Astrocyte (in vitro differentiated cells and primary cell): ENCODE results near the gene HEXIM1. TPM values are rescaled to one million over a fixed set of nuclear protein-coding genes. Genes with fewer than 3 reads are reported as not detected.
A peak's percentile ranks its signal among the peaks of the same experiment; 100 is the strongest.

ENCODE experiments used
- DNase-seq: peaks from one replicate; pipeline ENCODE4 v3.0.0-alpha.2; 2010; ENCODE audit warnings: low read depth
- FAIRE-seq: peaks from 2 replicates; lab custom pipeline; 2011; peaks lifted over from hg19 to GRCh38; lab: Jason Lieb, UNC
- H2AFZ ChIP-seq: 2 replicates; pipeline ENCODE4 v1.6.0; 2012; ENCODE audit warnings: low read depth, low read length, inconsistent platforms
- H3K27ac ChIP-seq: 2 replicates; pipeline ENCODE4 v1.5.1; 2011; ENCODE audit warnings: low read depth, low read length, inconsistent platforms
- H3K27me3 ChIP-seq: 2 replicates; pipeline ENCODE4 v1.6.0; 2011; ENCODE audit warnings: low read length, inconsistent platforms; ENCODE audit not compliant: insufficient read depth
- H3K36me3 ChIP-seq: 2 replicates; pipeline ENCODE4 v1.5.1; 2011; ENCODE audit warnings: low read length, inconsistent platforms; ENCODE audit not compliant: insufficient read depth
- H3K4me1 ChIP-seq: 2 replicates; pipeline ENCODE4 v1.5.1; 2011; ENCODE audit warnings: low read length, inconsistent platforms; ENCODE audit not compliant: insufficient read depth
- H3K4me2 ChIP-seq: 2 replicates; pipeline ENCODE4 v1.6.0; 2012; ENCODE audit warnings: low read length, inconsistent platforms
- H3K4me3 ChIP-seq: 2 replicates; pipeline ENCODE4 v1.5.1; 2011; ENCODE audit warnings: low read depth, mild to moderate bottlenecking, low read length, inconsistent platforms; ENCODE audit not compliant: insufficient read depth
- H3K79me2 ChIP-seq: 2 replicates; pipeline ENCODE4 v1.6.0; 2012; ENCODE audit warnings: mild to moderate bottlenecking, low read length, inconsistent platforms; ENCODE audit not compliant: insufficient read depth
- H3K9ac ChIP-seq: 2 replicates; pipeline ENCODE4 v1.6.0; 2012; ENCODE audit warnings: mild to moderate bottlenecking, low read length, inconsistent platforms
- H3K9me3 ChIP-seq: 2 replicates; pipeline ENCODE4 v1.5.1; 2012; ENCODE audit warnings: low read depth, mild to moderate bottlenecking, low read length, inconsistent platforms; ENCODE audit not compliant: insufficient read depth
- H4K20me1 ChIP-seq: 2 replicates; pipeline ENCODE4 v1.6.0; 2012; ENCODE audit warnings: low read length, inconsistent platforms; ENCODE audit not compliant: insufficient read depth
- H3K27ac Mint-ChIP-seq: one replicate; pipeline ENCODE4 v1.8.0; 2021; ENCODE audit warnings: mild to moderate bottlenecking, mixed read lengths; ENCODE audit not compliant: unreplicated experiment
- H3K27me3 Mint-ChIP-seq: one replicate; pipeline ENCODE4 v1.8.0; 2021; ENCODE audit warnings: low read depth, mixed read lengths; ENCODE audit not compliant: unreplicated experiment
- H3K36me3 Mint-ChIP-seq: one replicate; pipeline ENCODE4 v1.8.0; 2021; ENCODE audit warnings: low read depth, mixed read lengths; ENCODE audit not compliant: unreplicated experiment
- H3K4me1 Mint-ChIP-seq: one replicate; pipeline ENCODE4 v1.8.0; 2021; ENCODE audit warnings: low read depth, mixed read lengths; ENCODE audit not compliant: unreplicated experiment
- H3K4me3 Mint-ChIP-seq: one replicate; pipeline ENCODE4 v1.8.0; 2021; ENCODE audit warnings: mild to moderate bottlenecking, moderate library complexity, mixed read lengths; ENCODE audit not compliant: unreplicated experiment
- H3K9me3 Mint-ChIP-seq: one replicate; pipeline ENCODE4 v1.8.0; 2021; ENCODE audit warnings: mild to moderate bottlenecking, mixed read lengths; ENCODE audit not compliant: unreplicated experiment
- EZH2 ChIP-seq: IDR thresholded peaks from 2 replicates; pipeline ENCODE4 v1.6.1; 2012; ENCODE audit warnings: mild to moderate bottlenecking, low read length, inconsistent platforms; ENCODE audit not compliant: insufficient read depth
- total RNA-seq: library from RNA; stranded (reverse); gene quantifications from 2 replicates; pipeline ENCODE4 v1.2.1, GENCODE V29; 2021
- TF ChIP-seq, protein P1 (sequence below): IDR thresholded peaks from 2 replicates; pipeline ENCODE4 v1.5.1; 2011; ENCODE audit warnings: low read depth, mild to moderate bottlenecking, inconsistent platforms, low read length, moderate library complexity; ENCODE audit not compliant: insufficient read depth

The HEXIM1 gene
- total RNA-seq, 1 donor from 2014 or later = 44.5 TPM

DNA sequence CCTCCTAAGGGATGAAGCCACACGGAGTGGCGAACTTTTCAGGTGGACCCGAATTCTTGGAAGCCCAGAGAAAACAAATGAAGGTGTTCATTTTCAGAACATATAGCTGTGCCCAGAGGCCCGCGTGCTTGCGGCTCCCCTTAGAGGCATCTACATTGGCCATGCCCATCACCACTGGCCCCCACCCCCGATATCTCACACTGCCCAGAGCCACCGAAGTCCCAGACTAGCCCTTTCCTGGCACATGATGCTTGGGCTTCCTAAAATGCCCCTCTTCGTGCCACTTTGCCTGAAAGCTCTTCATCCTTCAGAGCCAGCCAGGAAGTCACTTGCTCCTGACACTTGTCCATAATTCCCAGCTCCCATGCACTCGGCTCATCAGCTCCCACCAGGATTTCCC is 2.1 kb upstream of the HEXIM1 start:
- TF ChIP-seq, protein P1, sequence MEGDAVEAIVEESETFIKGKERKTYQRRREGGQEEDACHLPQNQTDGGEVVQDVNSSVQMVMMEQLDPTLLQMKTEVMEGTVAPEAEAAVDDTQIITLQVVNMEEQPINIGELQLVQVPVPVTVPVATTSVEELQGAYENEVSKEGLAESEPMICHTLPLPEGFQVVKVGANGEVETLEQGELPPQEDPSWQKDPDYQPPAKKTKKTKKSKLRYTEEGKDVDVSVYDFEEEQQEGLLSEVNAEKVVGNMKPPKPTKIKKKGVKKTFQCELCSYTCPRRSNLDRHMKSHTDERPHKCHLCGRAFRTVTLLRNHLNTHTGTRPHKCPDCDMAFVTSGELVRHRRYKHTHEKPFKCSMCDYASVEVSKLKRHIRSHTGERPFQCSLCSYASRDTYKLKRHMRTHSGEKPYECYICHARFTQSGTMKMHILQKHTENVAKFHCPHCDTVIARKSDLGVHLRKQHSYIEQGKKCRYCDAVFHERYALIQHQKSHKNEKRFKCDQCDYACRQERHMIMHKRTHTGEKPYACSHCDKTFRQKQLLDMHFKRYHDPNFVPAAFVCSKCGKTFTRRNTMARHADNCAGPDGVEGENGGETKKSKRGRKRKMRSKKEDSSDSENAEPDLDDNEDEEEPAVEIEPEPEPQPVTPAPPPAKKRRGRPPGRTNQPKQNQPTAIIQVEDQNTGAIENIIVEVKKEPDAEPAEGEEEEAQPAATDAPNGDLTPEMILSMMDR = no peak
- no peak for TF ChIP-seq EZH2
- Mint-ChIP-seq H3K36me3 (peaks cover 3% of the 10 kb centered on the region), H3K4me1 (peaks cover 2% of the 10 kb centered on the region), H3K27ac (peak overlapping the region; percentile 13), H3K4me3 (peak overlapping the region; percentile 23), H3K27me3 (no peaks in the 10 kb centered on the region), H3K9me3 (no peaks in the 10 kb centered on the region)
- no peak overlapping the region for H2AFZ ChIP-seq
- no peak overlapping the region for H3K4me3 ChIP-seq
- H4K20me1 ChIP-seq = peaks cover 27% of the 10 kb centered on the region
- H3K27ac ChIP-seq = peak overlapping the region; percentile 30
- no peaks in the 10 kb centered on the region for H3K9me3 ChIP-seq
- peak overlapping the region; percentile 86 for H3K4me2 ChIP-seq
- DNase-seq (no peak), FAIRE-seq (no peak)
- H3K9ac ChIP-seq = no peak overlapping the region
- no peaks in the 10 kb centered on the region for H3K27me3 ChIP-seq
- peaks cover 15% of the 10 kb centered on the region for H3K4me1 ChIP-seq
- H3K79me2 ChIP-seq = peaks cover 27% of the 10 kb centered on the region
- H3K36me3 ChIP-seq = no peaks in the 10 kb centered on the region

DNA sequence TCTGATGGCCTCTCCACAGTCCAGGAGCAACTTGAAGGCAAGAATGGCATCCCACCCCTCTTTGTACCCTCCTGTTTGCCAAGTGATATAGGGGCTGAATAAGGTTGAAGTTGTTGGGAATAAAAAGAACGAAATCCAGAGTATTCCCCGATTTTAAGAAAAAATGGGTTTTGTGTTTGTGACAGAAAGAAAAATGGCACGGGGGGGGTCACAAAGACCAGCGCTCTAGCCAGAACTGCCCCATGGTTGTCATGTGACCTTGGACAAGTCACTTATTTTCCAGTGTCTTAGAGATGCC is 1.7 kb upstream of the HEXIM1 start:
- peaks cover 5% of the 10 kb centered on the region for H3K4me1 Mint-ChIP-seq
- TF ChIP-seq, protein P1 = no peak
- TF ChIP-seq EZH2 = no peak
- peak overlapping the region; percentile 98 for H3K4me3 Mint-ChIP-seq
- Histone ChIP-seq H3K9ac (no peak overlapping the region), H3K36me3 (no peaks in the 10 kb centered on the region), H3K4me2 (peak overlapping the region; percentile 86), H3K9me3 (no peaks in the 10 kb centered on the region), H3K27me3 (no peaks in the 10 kb centered on the region), H4K20me1 (peaks cover 31% of the 10 kb centered on the region), H2AFZ (no peak overlapping the region), H3K27ac (peak overlapping the region; percentile 30), H3K4me1 (peaks cover 19% of the 10 kb centered on the region), H3K79me2 (peaks cover 31% of the 10 kb centered on the region), H3K4me3 (no peak overlapping the region)
- peaks cover 3% of the 10 kb centered on the region for H3K36me3 Mint-ChIP-seq
- no peaks in the 10 kb centered on the region for H3K27me3 Mint-ChIP-seq
- H3K9me3 Mint-ChIP-seq = no peaks in the 10 kb centered on the region
- no peak for FAIRE-seq
- H3K27ac Mint-ChIP-seq = peak overlapping the region; percentile 97
- no peak for DNase-seq

DNA sequence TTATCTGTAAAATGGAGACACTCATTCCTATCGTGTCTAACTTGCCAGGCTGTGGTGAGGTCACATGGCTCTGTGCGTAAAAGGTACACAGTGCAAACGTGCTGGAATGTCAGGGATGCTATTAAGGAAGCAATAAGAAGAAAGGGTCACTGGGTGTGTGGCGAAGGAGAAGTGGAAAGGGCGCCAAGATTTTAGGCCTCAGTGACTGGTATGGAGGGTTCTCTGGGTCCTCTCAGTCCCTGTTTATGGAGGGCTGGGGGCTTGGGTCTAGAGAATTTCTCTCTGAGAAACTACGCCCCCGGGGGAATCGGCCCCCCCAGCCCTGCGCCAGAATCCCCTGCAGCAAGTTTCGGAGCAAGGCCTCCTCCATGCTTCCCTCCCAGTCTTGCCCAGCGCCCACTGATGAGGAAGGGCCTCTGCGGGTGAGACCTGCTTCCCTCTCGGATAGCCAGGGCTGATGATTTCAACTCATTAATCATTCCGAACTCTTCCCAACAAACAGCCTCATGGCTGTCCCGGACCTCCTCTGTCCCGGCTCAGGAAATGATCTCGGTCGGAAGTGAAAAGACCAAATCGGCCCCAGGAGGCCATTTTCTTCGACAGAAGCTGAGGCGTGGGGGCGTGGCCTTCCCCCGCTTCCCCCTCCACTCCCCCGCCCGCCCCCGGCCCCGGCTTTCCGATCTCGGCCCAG is 1.2 kb upstream of the HEXIM1 start:
- H3K9me3 ChIP-seq = no peaks in the 10 kb centered on the region
- H3K4me3 Mint-ChIP-seq = peak overlapping the region; percentile 98
- H3K79me2 ChIP-seq = peaks cover 36% of the 10 kb centered on the region
- H3K4me3 ChIP-seq = peak overlapping the region; percentile 86
- H3K27me3 Mint-ChIP-seq = no peaks in the 10 kb centered on the region
- peak; percentile 95 for DNase-seq
- peak overlapping the region; percentile 79 for H2AFZ ChIP-seq
- no peaks in the 10 kb centered on the region for H3K36me3 ChIP-seq
- FAIRE-seq = no peak
- H3K9ac ChIP-seq = peak overlapping the region; percentile 97
- H3K27ac ChIP-seq = peak overlapping the region; percentile 99
- H3K4me1 Mint-ChIP-seq = peaks cover 9% of the 10 kb centered on the region
- peaks cover 22% of the 10 kb centered on the region for H3K4me1 ChIP-seq
- H3K4me2 ChIP-seq = peak overlapping the region; percentile 86
- H3K27ac Mint-ChIP-seq = peak overlapping the region; percentile 100
- no peaks in the 10 kb centered on the region for H3K27me3 ChIP-seq
- TF ChIP-seq, protein P1 = no peak
- TF ChIP-seq EZH2 = no peak
- H4K20me1 ChIP-seq = peaks cover 34% of the 10 kb centered on the region
- H3K36me3 Mint-ChIP-seq = peaks cover 3% of the 10 kb centered on the region
- H3K9me3 Mint-ChIP-seq = no peaks in the 10 kb centered on the region
